OCI-LY1 (cell line): ENCODE data around the gene ADGRG4.

Experiments
- H2AFZ ChIP-seq: fragments of 200-600 bp; sonication (generic), shearing (Covaris generic); 2 replicates; pipeline ENCODE4 v1.6.0; 2014; ENCODE audit warnings: antibody characterized with exemption, mild to moderate bottlenecking, low read length
- H3F3A ChIP-seq: fragments of 200-600 bp; sonication (generic), shearing (Covaris generic); 2 replicates; pipeline ENCODE4 v1.6.0; 2014; ENCODE audit warnings: mild to moderate bottlenecking, antibody characterized with exemption, low read length, moderate library complexity; ENCODE audit not compliant: insufficient read depth
- H3K27ac ChIP-seq: fragments of 200-600 bp; sonication (generic); 2 replicates; pipeline ENCODE4 v1.5.1; 2014; ENCODE audit warnings: low read length, mixed run types, mild to moderate bottlenecking, low read depth; ENCODE audit not compliant: poor library complexity, severe bottlenecking
- H3K27me3 ChIP-seq: fragments of 200-600 bp; sonication (generic); 2 replicates; pipeline ENCODE4 v1.6.0; 2014; ENCODE audit warnings: antibody characterized with exemption, mild to moderate bottlenecking, low read length, moderate library complexity; ENCODE audit not compliant: insufficient read depth
- H3K36me3 ChIP-seq: fragments of 200-600 bp; sonication (generic); 2 replicates; pipeline ENCODE4 v1.6.1; 2014; ENCODE audit warnings: mild to moderate bottlenecking, antibody characterized with exemption, low read length, moderate library complexity, mixed read lengths; ENCODE audit not compliant: insufficient read depth
- H3K4me1 ChIP-seq: fragments of 200-600 bp; sonication (generic); 2 replicates; pipeline ENCODE4 v1.5.1; 2014; ENCODE audit warnings: mild to moderate bottlenecking, low read length, moderate library complexity; ENCODE audit not compliant: insufficient read depth, severe bottlenecking
- H3K4me2 ChIP-seq: fragments of 200-600 bp; sonication (generic), shearing (Covaris generic); 2 replicates; pipeline ENCODE4 v1.6.1; 2014; ENCODE audit warnings: low read length
- H3K4me3 ChIP-seq: fragments of 200-600 bp; sonication (generic); 2 replicates; pipeline ENCODE4 v1.5.1; 2014; ENCODE audit warnings: low read length, low read depth, mild to moderate bottlenecking, mixed read lengths; ENCODE audit not compliant: poor library complexity, severe bottlenecking
- H3K79me2 ChIP-seq: fragments of 200-600 bp; shearing (Covaris generic); 2 replicates; pipeline ENCODE4 v1.6.1; 2016; ENCODE audit warnings: mixed run types, low read length, mixed read lengths; ENCODE audit not compliant: insufficient read depth
- H3K9ac ChIP-seq: fragments of 200-600 bp; sonication (generic), shearing (Covaris generic); 2 replicates; pipeline ENCODE4 v1.6.1; 2014; ENCODE audit warnings: mild to moderate bottlenecking, low read length, mixed read lengths
- H3K9me2 ChIP-seq: fragments of 200-600 bp; sonication (generic), shearing (Covaris generic); 2 replicates; pipeline ENCODE4 v1.6.1; 2014; ENCODE audit warnings: low read depth, mild to moderate bottlenecking, low read length, mixed read lengths
- H3K9me3 ChIP-seq: fragments of 200-600 bp; shearing (Covaris generic); 2 replicates; pipeline ENCODE4 v1.6.1; 2014; ENCODE audit warnings: low read length, mixed read lengths
- H4K20me1 ChIP-seq: fragments of 200-600 bp; sonication (generic), shearing (Covaris generic); 2 replicates; pipeline ENCODE4 v1.6.0; 2016; ENCODE audit warnings: mild to moderate bottlenecking, low read length; ENCODE audit not compliant: insufficient read depth
- CTCF ChIP-seq: fragments of 200-600 bp; sonication (generic), shearing (Covaris generic); IDR thresholded peaks from 2 replicates; pipeline ENCODE4 v1.5.1; 2017; ENCODE audit warnings: mild to moderate bottlenecking, antibody characterized with exemption, low read length, moderate library complexity, mixed read lengths
- EZH2 ChIP-seq: fragments of 200-600 bp; sonication (generic), shearing (Covaris generic); IDR thresholded peaks from 2 replicates; pipeline ENCODE4 v1.8.0; 2017; ENCODE audit warnings: borderline replicate concordance, mixed run types, mild to moderate bottlenecking, antibody characterized with exemption, low read length, moderate library complexity, mixed read lengths

The ADGRG4 gene

GRCh38 chrX:136369377-136369776 lies 68.6 kb downstream of the ADGRG4 start:
- no peaks in the 10 kb centered on the region for H3K27me3 ChIP-seq

GRCh38 chrX:136376713-136377112 lies 76.0 kb downstream of the ADGRG4 start:
- Histone ChIP-seq H3K27ac (no peak overlapping the region), H3K4me1 (no peaks in the 10 kb centered on the region), H3K79me2 (no peaks in the 10 kb centered on the region), H3K36me3 (no peaks in the 10 kb centered on the region), H4K20me1 (no peaks in the 10 kb centered on the region), H3K27me3 (no peaks in the 10 kb centered on the region), H3K4me2 (no peak overlapping the region), H3F3A (no peaks in the 10 kb centered on the region), H3K9me3 (no peaks in the 10 kb centered on the region), H3K4me3 (no peak overlapping the region), H2AFZ (no peak overlapping the region), H3K9me2 (no peaks in the 10 kb centered on the region), H3K9ac (no peak overlapping the region)
- TF ChIP-seq EZH2 (no peak), CTCF (no peak)

More at GRCh38 chrX:136369377-136369776, 68.6 kb downstream of the ADGRG4 start:
- Histone ChIP-seq H3K9ac (no peak overlapping the region), H3K27ac (no peak overlapping the region), H3K4me2 (no peak overlapping the region), H3F3A (no peaks in the 10 kb centered on the region), H3K4me1 (no peaks in the 10 kb centered on the region), H2AFZ (no peak overlapping the region), H3K9me2 (no peaks in the 10 kb centered on the region), H3K9me3 (no peaks in the 10 kb centered on the region), H4K20me1 (no peaks in the 10 kb centered on the region), H3K36me3 (no peaks in the 10 kb centered on the region), H3K79me2 (no peaks in the 10 kb centered on the region), H3K4me3 (no peak overlapping the region)
- no peak for TF ChIP-seq EZH2
- no peak for TF ChIP-seq CTCF

DNA sequence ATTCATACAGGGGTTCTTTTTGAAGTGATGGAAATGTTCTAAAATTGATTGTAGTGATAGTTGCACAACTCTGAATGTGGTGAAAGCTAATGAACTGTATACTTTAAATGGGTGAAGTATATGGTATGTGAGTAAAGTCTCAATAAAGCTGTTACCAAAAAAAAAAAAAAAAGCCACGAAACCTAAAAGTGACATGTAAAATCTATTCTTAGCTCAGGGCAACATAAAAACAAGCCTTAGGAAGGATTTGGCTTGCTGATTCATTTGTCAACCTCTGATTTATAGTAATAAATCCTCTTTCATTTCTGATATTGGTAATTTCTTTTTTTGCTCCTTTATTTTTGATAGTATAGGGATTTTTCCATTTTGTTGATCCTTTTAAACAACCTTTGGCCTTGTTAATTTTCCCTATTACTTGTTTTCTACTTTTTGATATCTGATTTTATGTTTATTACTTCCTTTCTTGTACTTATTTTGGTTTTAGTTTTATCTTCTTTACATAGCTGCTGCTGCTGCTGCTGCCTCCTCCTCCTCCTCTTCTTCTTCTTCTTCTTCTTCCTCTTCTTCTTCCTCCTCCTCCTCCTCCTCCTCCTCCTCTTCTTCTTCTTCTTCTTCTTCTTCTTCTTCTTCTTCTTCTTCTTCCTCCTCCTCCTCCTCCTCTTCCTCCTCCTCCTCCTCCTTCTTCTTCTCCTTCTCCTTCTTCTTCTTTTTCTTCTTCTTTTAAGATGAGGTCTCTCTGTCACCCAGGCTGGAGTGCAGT lies 79.4 kb downstream of the ADGRG4 start:
- no peaks in the 10 kb centered on the region for H3K9me2 ChIP-seq
- H4K20me1 ChIP-seq = no peaks in the 10 kb centered on the region
- no peak overlapping the region for H3K9ac ChIP-seq
- H3K4me1 ChIP-seq = no peaks in the 10 kb centered on the region
- no peak overlapping the region for H3K4me3 ChIP-seq
- H2AFZ ChIP-seq = no peak overlapping the region
- no peak overlapping the region for H3K4me2 ChIP-seq
- no peaks in the 10 kb centered on the region for H3F3A ChIP-seq
- no peaks in the 10 kb centered on the region for H3K9me3 ChIP-seq
- TF ChIP-seq CTCF = no peak
- TF ChIP-seq EZH2 = no peak
- H3K79me2 ChIP-seq = no peaks in the 10 kb centered on the region
- H3K36me3 ChIP-seq = no peaks in the 10 kb centered on the region
- H3K27me3 ChIP-seq = no peaks in the 10 kb centered on the region
- H3K27ac ChIP-seq = no peak overlapping the region
